Large intestine (tissue), 3 donors: ENCODE data around the gene SIK2. TPM values are rescaled to one million over a fixed set of nuclear protein-coding genes. Genes with fewer than 3 reads are reported as not detected.

Experiments used
- DNase-seq, 2 donors: peaks; one replicate each; pipeline versions ENCODE4 v3.0.0 to v3.0.0-alpha.2; 2013
- H3K27ac ChIP-seq: one replicate; pipeline ENCODE4 v1.5.1; 2013; ENCODE audit warnings: low read length
- H3K27me3 ChIP-seq: 2 replicates; pipeline ENCODE4 v1.6.1; 2013; ENCODE audit warnings: low read length; ENCODE audit not compliant: control insufficient read depth, insufficient read depth
- H3K36me3 ChIP-seq: 2 replicates; pipeline ENCODE4 v1.6.1; 2013; ENCODE audit warnings: low read length; ENCODE audit not compliant: control insufficient read depth, insufficient read depth
- H3K4me1 ChIP-seq: one replicate; pipeline ENCODE4 v1.6.1; 2013; ENCODE audit warnings: low read length; ENCODE audit not compliant: control insufficient read depth, insufficient read depth
- H3K4me3 ChIP-seq: one replicate; pipeline ENCODE4 v1.5.1; 2013; ENCODE audit warnings: low read length
- H3K9me3 ChIP-seq: one replicate; pipeline ENCODE4 v1.6.1; 2013; ENCODE audit warnings: mild to moderate bottlenecking, low read depth, low read length, moderate library complexity; ENCODE audit not compliant: control insufficient read depth
- WGBS: methylation state at CpG from one replicate; pipeline ENCODE4 v1.1.5; 2013; ENCODE audit warnings: low lambda C conversion rate; ENCODE audit not compliant: insufficient coverage; 5-methylcytosine and 5-hydroxymethylcytosine counted together
- polyA plus RNA-seq: library from polyadenylated mRNA; unstranded; fragments of 120-200 nt; gene quantifications from one replicate; pipeline ENCODE4 v1.2.1, GENCODE V29; 2013

Gene SIK2
- polyA plus RNA-seq, 1 donor: 21.6 TPM

DNA sequence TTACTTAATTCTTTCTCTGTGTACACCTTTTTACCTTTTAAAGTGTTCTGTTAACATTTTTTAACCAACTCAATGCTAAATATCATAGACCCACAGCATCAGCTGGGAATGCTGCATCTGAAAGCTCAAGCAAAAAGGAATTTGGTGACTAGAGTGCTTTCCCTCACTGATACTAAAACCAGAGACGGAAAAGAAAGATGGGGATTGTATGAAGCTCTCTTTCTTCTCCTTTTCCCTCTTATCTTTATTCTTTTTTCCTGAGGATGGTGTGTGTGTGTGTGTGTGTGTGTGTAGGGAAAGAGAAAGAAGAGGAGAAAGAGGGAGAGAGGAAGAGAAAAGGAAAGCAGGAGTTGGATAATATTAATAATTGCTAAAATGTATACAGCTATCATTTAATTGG is 4.1 kb upstream of the SIK2 start:
- WGBS: no CpG with 5 or more reads among the region's 1 CpG
- Histone ChIP-seq H3K9me3 (no peaks in the 10 kb centered on the region), H3K4me1 (no peaks in the 10 kb centered on the region), H3K36me3 (no peaks in the 10 kb centered on the region), H3K27me3 (no peaks in the 10 kb centered on the region), H3K27ac (no peak overlapping the region), H3K4me3 (no peak overlapping the region)
- DNase-seq: no peak

DNA sequence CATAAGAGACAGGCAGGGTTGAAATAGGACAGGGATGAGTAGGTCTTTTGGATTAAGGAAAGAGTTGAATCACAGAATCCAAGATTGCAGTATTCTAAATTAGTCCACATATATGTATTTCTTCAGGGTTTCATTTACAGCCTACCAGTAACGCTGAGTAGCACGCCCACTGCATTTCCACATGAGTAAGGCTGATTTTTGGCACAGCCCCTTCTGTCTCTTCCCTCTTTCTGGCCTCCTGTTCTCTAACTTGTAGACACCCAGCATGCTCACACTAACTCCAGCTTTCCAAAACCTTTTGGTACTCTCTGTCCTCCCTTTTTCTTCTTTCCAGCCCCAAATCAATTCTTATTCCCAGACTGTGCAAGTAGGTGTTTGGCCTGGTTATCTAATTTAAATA is 3.7 kb upstream of the SIK2 start:
- Histone ChIP-seq H3K27me3 (no peaks in the 10 kb centered on the region), H3K9me3 (no peaks in the 10 kb centered on the region), H3K36me3 (no peaks in the 10 kb centered on the region), H3K4me3 (no peak overlapping the region), H3K27ac (no peak overlapping the region), H3K4me1 (peaks cover 1% of the 10 kb centered on the region)
- no peak for DNase-seq
- 80% methylated on average over 2 of the region's 2 CpGs for WGBS

DNA sequence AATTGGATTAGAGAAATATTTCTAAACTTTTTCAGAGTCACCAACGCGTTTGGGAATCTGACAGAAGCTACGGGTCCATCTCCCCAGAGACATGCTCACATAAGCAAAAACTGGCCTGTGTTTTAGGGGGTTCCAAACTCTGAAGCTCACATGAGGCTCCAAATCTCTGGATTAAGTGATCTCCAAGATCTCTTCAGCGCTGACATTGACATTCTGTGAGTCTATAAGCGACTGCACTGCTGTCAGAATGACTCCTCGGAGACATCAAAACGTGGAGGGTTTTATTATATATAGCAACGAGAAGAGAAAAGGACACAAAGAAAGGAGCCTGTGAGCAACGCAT is 642 bp upstream of the SIK2 start:
- Histone ChIP-seq H3K9me3 (no peaks in the 10 kb centered on the region), H3K36me3 (no peaks in the 10 kb centered on the region), H3K4me1 (peaks cover 9% of the 10 kb centered on the region), H3K4me3 (peak overlapping the region; percentile 34), H3K27ac (peak overlapping the region; percentile 35), H3K27me3 (no peaks in the 10 kb centered on the region)
- no peak for DNase-seq
- WGBS: no CpG with 5 or more reads among the region's 9 CpGs

- Histone ChIP-seq H3K27me3 (no peaks in the 10 kb centered on the region), H3K4me1 (peaks cover 9% of the 10 kb centered on the region), H3K36me3 (no peaks in the 10 kb centered on the region), H3K9me3 (no peaks in the 10 kb centered on the region), H3K27ac (peak overlapping the region; percentile 96), H3K4me3 (peak overlapping the region; percentile 85)
- peak; percentile 33 to 58 for DNase-seq
- WGBS: no CpG with 5 or more reads among the region's 44 CpGs
Measured at GRCh38 chr11:111602865-111603610, 789 bp downstream of the SIK2 start.

DNA sequence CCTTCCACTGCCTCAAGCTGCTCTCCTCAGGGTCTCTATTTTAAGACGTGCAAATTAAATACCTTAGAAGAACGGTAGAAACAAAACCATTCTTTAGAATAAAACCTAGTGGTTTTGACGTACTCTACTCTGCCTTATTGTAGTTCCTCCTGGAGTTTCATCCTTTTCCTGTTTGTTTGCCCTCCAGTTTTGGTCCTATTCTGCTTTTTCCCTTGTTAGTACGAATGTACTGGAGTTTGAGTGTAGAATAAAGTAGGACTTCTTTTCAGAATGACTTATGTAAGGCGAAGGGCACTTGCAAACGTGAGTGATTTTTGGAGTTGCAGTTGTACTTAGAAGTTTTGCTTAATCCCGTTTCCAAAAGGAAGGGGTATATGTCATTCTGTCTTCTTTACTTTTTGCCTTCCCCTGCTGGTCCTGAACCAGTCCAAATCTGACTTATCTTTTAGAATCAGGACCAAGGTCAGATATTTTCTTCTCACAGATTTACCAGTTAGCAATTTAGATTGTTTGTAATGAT is 1.4 kb downstream of the SIK2 start:
- Histone ChIP-seq H3K27ac (peak overlapping the region; percentile 96), H3K27me3 (no peaks in the 10 kb centered on the region), H3K4me3 (peak overlapping the region; percentile 85), H3K4me1 (peaks cover 9% of the 10 kb centered on the region), H3K9me3 (no peaks in the 10 kb centered on the region), H3K36me3 (no peaks in the 10 kb centered on the region)
- no CpG with 5 or more reads among the region's 7 CpGs for WGBS
- no peak for DNase-seq

DNA sequence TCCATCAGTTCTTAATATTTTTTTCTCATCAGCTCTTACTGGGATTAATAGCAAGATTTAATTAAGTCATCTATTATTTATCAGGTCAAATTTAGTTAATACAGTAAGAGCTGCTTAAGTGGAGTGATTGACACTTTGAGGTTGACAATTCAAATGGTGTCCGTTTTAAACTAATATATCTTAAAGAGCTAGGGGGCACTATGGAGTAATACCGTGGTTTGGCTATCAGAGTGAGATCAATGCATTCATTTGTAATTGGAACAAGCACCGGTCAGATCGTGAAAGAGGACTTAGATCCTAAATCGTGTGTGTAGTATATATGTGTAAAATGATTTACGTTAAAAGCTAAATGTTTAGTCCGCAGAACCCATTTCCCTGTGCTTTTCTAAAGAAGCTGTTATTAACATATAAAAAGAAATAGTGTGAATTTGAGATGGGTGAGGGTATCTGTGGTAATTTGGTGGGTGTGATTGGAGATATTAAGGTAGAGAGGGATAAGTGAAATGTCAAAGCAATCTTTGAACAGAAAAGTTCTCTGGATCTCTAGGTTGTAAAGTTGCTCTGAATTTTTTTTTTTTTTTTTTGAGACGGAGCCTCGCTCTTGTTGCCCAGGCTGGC is 2.3 kb downstream of the SIK2 start:
- Histone ChIP-seq H3K36me3 (no peaks in the 10 kb centered on the region), H3K4me3 (no peak overlapping the region), H3K27me3 (no peaks in the 10 kb centered on the region), H3K27ac (no peak overlapping the region), H3K4me1 (peaks cover 9% of the 10 kb centered on the region), H3K9me3 (no peaks in the 10 kb centered on the region)
- peak in 1 of 2 donors; percentile 51 for DNase-seq
- no CpG with 5 or more reads among the region's 9 CpGs for WGBS

DNA sequence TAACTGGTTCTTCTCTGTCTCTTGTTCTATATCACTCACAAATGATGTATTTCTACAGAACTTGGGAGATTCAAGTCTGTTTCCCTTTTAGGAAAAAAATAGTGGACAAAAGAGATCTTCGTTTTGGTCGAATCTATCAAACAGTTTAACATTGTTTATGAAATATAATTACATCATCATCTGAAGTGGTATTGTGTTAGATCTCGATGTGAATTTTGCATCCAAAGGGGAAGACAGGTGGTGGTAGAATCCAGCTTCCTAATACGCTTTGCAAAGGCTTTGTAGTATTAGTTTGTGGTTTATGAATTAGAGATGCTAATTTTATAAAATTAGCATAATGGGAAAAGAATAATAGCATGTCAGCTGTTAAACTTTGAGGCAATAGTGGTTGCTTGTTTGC is 3.4 kb downstream of the SIK2 start:
- no peaks in the 10 kb centered on the region for H3K27me3 ChIP-seq
- WGBS: 100% methylated on average over 1 of the region's 4 CpGs
- no peak for DNase-seq
- no peak overlapping the region for H3K27ac ChIP-seq
- no peak overlapping the region for H3K4me3 ChIP-seq
- no peaks in the 10 kb centered on the region for H3K36me3 ChIP-seq
- H3K4me1 ChIP-seq: peaks cover 9% of the 10 kb centered on the region
- H3K9me3 ChIP-seq: no peaks in the 10 kb centered on the region

GRCh38 chr11:111606986-111607385 is 4.7 kb downstream of the SIK2 start:
- H3K27me3 ChIP-seq: no peaks in the 10 kb centered on the region
- peaks cover 9% of the 10 kb centered on the region for H3K4me1 ChIP-seq
- DNase-seq: no peak
- no peaks in the 10 kb centered on the region for H3K36me3 ChIP-seq
- H3K9me3 ChIP-seq: no peaks in the 10 kb centered on the region
- H3K4me3 ChIP-seq: no peak overlapping the region
- no peak overlapping the region for H3K27ac ChIP-seq

- DNase-seq: no peak
- H3K4me3 ChIP-seq: no peak overlapping the region
- no peaks in the 10 kb centered on the region for H3K27me3 ChIP-seq
- no peak overlapping the region for H3K27ac ChIP-seq
- no peaks in the 10 kb centered on the region for H3K9me3 ChIP-seq
- peaks cover 9% of the 10 kb centered on the region for H3K4me1 ChIP-seq
- H3K36me3 ChIP-seq: peaks cover 2% of the 10 kb centered on the region
- 83% methylated on average over 3 of the region's 3 CpGs for WGBS
Measured at GRCh38 chr11:111607751-111608150, 5.5 kb downstream of the SIK2 start.

DNA sequence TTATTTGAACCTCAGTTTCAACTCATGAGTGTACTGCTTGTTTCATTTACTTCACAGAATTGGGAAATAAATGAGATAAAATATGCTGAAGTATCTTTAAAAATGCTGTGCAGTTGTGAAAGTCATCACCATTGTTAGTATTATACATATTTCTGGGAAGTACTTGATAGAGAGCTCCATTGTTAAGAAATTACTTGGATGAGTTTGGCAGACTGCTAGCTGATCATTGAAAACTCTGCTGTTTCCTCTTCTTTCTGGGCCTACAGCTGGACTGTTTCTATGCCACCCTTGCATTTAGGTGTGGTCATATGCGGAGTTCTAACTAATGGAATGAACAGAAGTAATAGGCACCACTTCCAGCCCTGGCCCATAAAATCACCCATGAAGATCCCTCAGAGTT is 10.0 kb downstream of the SIK2 start:
- no CpG with 5 or more reads among the region's 1 CpG for WGBS
- no peak for DNase-seq
- no peak overlapping the region for H3K4me3 ChIP-seq
- peaks cover 6% of the 10 kb centered on the region for H3K36me3 ChIP-seq
- no peak overlapping the region for H3K27ac ChIP-seq
- no peaks in the 10 kb centered on the region for H3K27me3 ChIP-seq
- no peaks in the 10 kb centered on the region for H3K4me1 ChIP-seq
- no peaks in the 10 kb centered on the region for H3K9me3 ChIP-seq

DNA sequence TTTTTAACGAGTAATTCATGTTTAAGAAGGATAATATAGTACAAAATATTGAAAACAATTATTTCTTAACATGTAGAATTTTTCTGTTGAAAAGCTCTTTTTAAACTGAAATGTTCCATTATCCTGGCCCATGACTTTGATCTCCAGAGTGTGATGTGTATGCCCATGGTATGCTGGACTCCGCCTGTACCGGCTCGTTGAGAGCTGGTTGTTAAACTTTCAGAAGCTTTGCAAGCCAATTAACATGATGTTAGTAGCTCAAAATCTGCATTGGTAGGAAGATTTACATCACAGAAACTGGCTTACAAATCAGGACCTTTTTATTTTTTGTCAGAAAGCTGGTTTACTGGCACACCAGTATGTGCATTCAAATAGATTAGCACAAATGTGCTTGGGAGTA is 15.0 kb downstream of the SIK2 start:
- Histone ChIP-seq H3K27me3 (no peaks in the 10 kb centered on the region), H3K27ac (no peak overlapping the region), H3K9me3 (peaks cover 2% of the 10 kb centered on the region), H3K4me1 (no peaks in the 10 kb centered on the region), H3K36me3 (peaks cover 21% of the 10 kb centered on the region), H3K4me3 (no peak overlapping the region)
- 100% methylated on average over 1 of the region's 4 CpGs for WGBS
- no peak for DNase-seq
